Keratinocyte (primary cell): ENCODE data around the gene OGFOD3. TPM values are rescaled to one million over a fixed set of nuclear protein-coding genes. Genes with fewer than 3 reads are reported as not detected.

Experiments used
- DNase-seq: peaks from one replicate; pipeline ENCODE4 v3.0.0-alpha.2; 2011; ENCODE audit warnings: low read depth, missing footprints, low spot score
- FAIRE-seq: peaks from 2 replicates; lab custom pipeline; 2011; peaks lifted over from hg19 to GRCh38; lab: Jason Lieb, UNC
- H2AFZ ChIP-seq: 2 replicates; pipeline ENCODE4 v1.6.0; 2012; ENCODE audit warnings: low read length, control low read depth, inconsistent platforms; ENCODE audit not compliant: control insufficient read depth
- H3K27ac ChIP-seq: 2 replicates; pipeline ENCODE4 v1.5.1; 2011; ENCODE audit warnings: low read length; ENCODE audit not compliant: control insufficient read depth, insufficient read depth
- H3K27me3 ChIP-seq: 3 replicates; pipeline ENCODE4 v1.6.0; 2011; ENCODE audit warnings: low read length; ENCODE audit not compliant: control insufficient read depth, insufficient read depth; ENCODE audit errors: extremely low read depth
- H3K36me3 ChIP-seq, 2 experiments: 2 replicates in 1 of 2; 3 replicates in 1 of 2; pipeline ENCODE4 v1.5.1; 2011; ENCODE audit warnings: low read length in 2 of 2, mild to moderate bottlenecking in 1 of 2; ENCODE audit not compliant: control insufficient read depth in 2 of 2, insufficient read depth in 2 of 2; ENCODE audit errors: extremely low read depth in 1 of 2
- H3K4me1 ChIP-seq: 3 replicates; pipeline ENCODE4 v1.5.1; 2011; ENCODE audit warnings: low read length; ENCODE audit not compliant: control insufficient read depth, insufficient read depth; ENCODE audit errors: extremely low read depth
- H3K4me2 ChIP-seq: 3 replicates; pipeline ENCODE4 v1.6.0; 2011; ENCODE audit warnings: low read depth, low read length; ENCODE audit not compliant: control insufficient read depth, insufficient read depth; ENCODE audit errors: extremely low read depth
- H3K4me3 ChIP-seq, 3 experiments: fragments of 200-600 bp in 1 of 3; sonication (generic) in 1 of 3; 2 replicates in 2 of 3; 3 replicates in 1 of 3; pipeline ENCODE4 v1.5.1; 2011 to 2016; ENCODE audit warnings: low read length in 3 of 3, mild to moderate bottlenecking in 3 of 3, control low read depth in 2 of 3, inconsistent platforms in 1 of 3, low read depth in 1 of 3, mixed read lengths in 1 of 3, mixed run types in 1 of 3, moderate library complexity in 1 of 3; ENCODE audit not compliant: control insufficient read depth in 2 of 3, insufficient read depth in 2 of 3; ENCODE audit errors: extremely low read depth in 1 of 3
- H3K79me2 ChIP-seq: 2 replicates; pipeline ENCODE4 v1.6.0; 2012; ENCODE audit warnings: low read length; ENCODE audit not compliant: control insufficient read depth, insufficient read depth
- H3K9ac ChIP-seq: 3 replicates; pipeline ENCODE4 v1.6.0; 2011; ENCODE audit warnings: low read length; ENCODE audit not compliant: control insufficient read depth, insufficient read depth; ENCODE audit errors: extremely low read depth
- H3K9me1 ChIP-seq: 3 replicates; pipeline ENCODE4 v1.6.0; 2011; ENCODE audit warnings: low read length; ENCODE audit not compliant: control insufficient read depth, insufficient read depth; ENCODE audit errors: extremely low read depth
- H3K9me3 ChIP-seq: 2 replicates; pipeline ENCODE4 v1.5.1; 2012; ENCODE audit warnings: low read depth, low read length; ENCODE audit not compliant: control insufficient read depth
- H4K20me1 ChIP-seq: 3 replicates; pipeline ENCODE4 v1.6.0; 2011; ENCODE audit warnings: low read length; ENCODE audit not compliant: control insufficient read depth, insufficient read depth; ENCODE audit errors: extremely low read depth
- EZH2 ChIP-seq: IDR thresholded peaks from one replicate; pipeline ENCODE4 v1.6.1; 2012; ENCODE audit warnings: inconsistent platforms, mild to moderate bottlenecking, low read length, moderate library complexity
- dilution Hi-C: fragments of 300-500 bp; cut with MboI; formaldehyde crosslinking; loops from one replicate; pipeline ENCODE4 v1.7.0; 2020; ENCODE audit warnings: low sequenced_read_pairs; ENCODE audit not compliant: extremely low pct_ligation_motif_present
- polyA plus RNA-seq, 5 experiments: library from polyadenylated mRNA; depleted of rRNA in 3 of 5; stranded (reverse) in 3 of 5; stranded (forward) in 1 of 5; unstranded in 1 of 5; fragments of >200 nt; gene quantifications; 1 replicate in 1 of 5; 2 replicates in 3 of 5; 3 replicates in 1 of 5; pipeline versions ENCODE4 v1.2.1 to v1.2.3, GENCODE V29; 2011 to 2012; ENCODE audit warnings: missing spikeins in 2 of 5, low read depth in 1 of 5, low replicate concordance in 1 of 5
- TF ChIP-seq, protein P1 (sequence below), 3 experiments: IDR thresholded peaks in 1 of 3; conservative IDR thresholded peaks in 1 of 3; optimal IDR thresholded peaks in 1 of 3; 2 replicates in 2 of 3; 3 replicates in 1 of 3; pipeline versions ENCODE3 to v1.5.1; 2011; ENCODE audit warnings: low read length in 3 of 3, mild to moderate bottlenecking in 3 of 3, moderate library complexity in 2 of 3, control low read depth in 1 of 3, inconsistent platforms in 1 of 3; ENCODE audit not compliant: insufficient read depth in 2 of 3; ENCODE audit errors: extremely low read depth in 1 of 3

Gene OGFOD3
- polyA plus RNA-seq, 1 donor (not counting 4 experiments of a cell fraction or from before 2014, with no cell fraction given), result 10.8 TPM

GRCh38 chr17:82432017-82432416, 13.6 kb upstream of the OGFOD3 start:
- DNase-seq, result no peak
- Histone ChIP-seq H3K9me1 (no peaks in the 10 kb centered on the region), H3K4me2 (no peak overlapping the region), H3K36me3 (no peaks in the 10 kb centered on the region), H3K4me1 (no peaks in the 10 kb centered on the region), H3K79me2 (no peaks in the 10 kb centered on the region), H4K20me1 (no peaks in the 10 kb centered on the region), H3K9me3 (no peaks in the 10 kb centered on the region), H3K27ac (no peak overlapping the region), H2AFZ (no peak overlapping the region), H3K4me3 (no peak overlapping the region), H3K27me3 (no peaks in the 10 kb centered on the region), H3K9ac (no peak overlapping the region)
- dilution Hi-C loops, result loop anchor here (10.0 kb wide), 1 partner anchor 87 kb away; no protein-coding TSS in a partner anchor
- no peak for FAIRE-seq
- TF ChIP-seq, protein P1, sequence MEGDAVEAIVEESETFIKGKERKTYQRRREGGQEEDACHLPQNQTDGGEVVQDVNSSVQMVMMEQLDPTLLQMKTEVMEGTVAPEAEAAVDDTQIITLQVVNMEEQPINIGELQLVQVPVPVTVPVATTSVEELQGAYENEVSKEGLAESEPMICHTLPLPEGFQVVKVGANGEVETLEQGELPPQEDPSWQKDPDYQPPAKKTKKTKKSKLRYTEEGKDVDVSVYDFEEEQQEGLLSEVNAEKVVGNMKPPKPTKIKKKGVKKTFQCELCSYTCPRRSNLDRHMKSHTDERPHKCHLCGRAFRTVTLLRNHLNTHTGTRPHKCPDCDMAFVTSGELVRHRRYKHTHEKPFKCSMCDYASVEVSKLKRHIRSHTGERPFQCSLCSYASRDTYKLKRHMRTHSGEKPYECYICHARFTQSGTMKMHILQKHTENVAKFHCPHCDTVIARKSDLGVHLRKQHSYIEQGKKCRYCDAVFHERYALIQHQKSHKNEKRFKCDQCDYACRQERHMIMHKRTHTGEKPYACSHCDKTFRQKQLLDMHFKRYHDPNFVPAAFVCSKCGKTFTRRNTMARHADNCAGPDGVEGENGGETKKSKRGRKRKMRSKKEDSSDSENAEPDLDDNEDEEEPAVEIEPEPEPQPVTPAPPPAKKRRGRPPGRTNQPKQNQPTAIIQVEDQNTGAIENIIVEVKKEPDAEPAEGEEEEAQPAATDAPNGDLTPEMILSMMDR (optimal IDR thresholded peaks at IDR 0.05 in 1 of 3, IDR thresholded peaks at IDR 0.05 in 1 of 3, conservative IDR thresholded peaks at IDR 0.05 in 1 of 3; ENCODE audit: extremely low read depth in 1 of 3, insufficient read depth in 2 of 3, low read length in 3 of 3), result no peak
- no peak for TF ChIP-seq EZH2

DNA sequence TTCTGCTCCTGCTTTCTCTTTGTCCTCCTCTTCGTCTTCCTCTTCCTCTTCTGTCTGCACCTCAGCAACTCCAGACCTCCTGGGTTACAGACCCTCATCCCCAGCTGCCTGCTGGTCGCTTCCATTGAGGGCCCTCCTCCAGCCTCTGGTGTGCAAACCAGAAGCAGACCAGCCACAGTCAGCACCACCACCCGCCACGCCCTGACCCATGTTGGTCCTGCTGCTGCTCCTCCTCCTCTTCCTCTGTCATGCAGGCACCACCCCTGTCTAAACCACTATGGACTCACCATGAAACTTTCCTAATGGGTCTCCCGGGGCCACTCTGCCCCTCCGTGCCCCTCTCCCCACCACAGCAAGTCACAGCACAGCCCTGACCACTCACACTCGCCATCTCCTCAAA, 11.4 kb upstream of the OGFOD3 start:
- Histone ChIP-seq H3K9me1 (no peaks in the 10 kb centered on the region), H3K27ac (no peak overlapping the region), H3K79me2 (no peaks in the 10 kb centered on the region), H3K4me1 (no peaks in the 10 kb centered on the region), H3K36me3 (no peaks in the 10 kb centered on the region), H3K9me3 (no peaks in the 10 kb centered on the region), H4K20me1 (no peaks in the 10 kb centered on the region), H3K9ac (no peak overlapping the region), H3K4me2 (no peak overlapping the region), H3K4me3 (no peak overlapping the region), H2AFZ (no peak overlapping the region), H3K27me3 (no peaks in the 10 kb centered on the region)
- no peak for TF ChIP-seq EZH2
- TF ChIP-seq, protein P1 (optimal IDR thresholded peaks at IDR 0.05 in 1 of 3, IDR thresholded peaks at IDR 0.05 in 1 of 3, conservative IDR thresholded peaks at IDR 0.05 in 1 of 3; ENCODE audit: extremely low read depth in 1 of 3, insufficient read depth in 2 of 3, low read length in 3 of 3), result no peak
- FAIRE-seq, result no peak
- no peak for DNase-seq
- dilution Hi-C loops, result loop anchor here (10.0 kb wide), 1 partner anchor 85 kb away; no protein-coding TSS in a partner anchor
